Fibroblast of lung (primary cell): Measurements from ENCODE around the gene TIGD6.

Source experiments
- CTCF ChIP-seq, 2 donors: IDR thresholded peaks in 1 of 2; conservative IDR thresholded peaks in 1 of 2; 1 replicate in 1 of 2; 2 replicates in 1 of 2; pipeline ENCODE4 v1.5.1; 2011 to 2012; ENCODE audit warnings: low read length in 2 of 2, control low read depth in 1 of 2, inconsistent platforms in 1 of 2, low read depth in 1 of 2, mild to moderate bottlenecking in 1 of 2
- EZH2 ChIP-seq: IDR thresholded peaks from 2 replicates; pipeline ENCODE4 v1.5.1; 2012; ENCODE audit warnings: low read length, control low read depth, mild to moderate bottlenecking; ENCODE audit errors: missing control alignments

DNA sequence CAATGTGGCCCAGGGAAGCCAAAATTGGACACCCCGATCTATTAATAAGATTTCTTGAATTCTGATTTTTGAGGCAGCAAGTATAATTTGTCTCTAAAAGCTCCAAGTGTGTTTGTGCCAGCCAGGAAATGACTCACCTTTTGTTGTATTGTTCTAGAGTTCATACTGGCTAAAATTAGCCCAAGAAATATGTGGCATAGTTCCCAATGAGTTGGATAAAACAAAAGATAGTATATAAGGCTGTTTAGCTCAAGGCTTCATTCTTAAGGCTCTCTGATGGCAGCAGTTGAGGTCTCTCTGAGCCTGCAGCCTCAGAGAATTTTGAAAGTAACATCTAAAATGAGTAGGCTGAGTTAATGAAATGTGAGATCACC, 21.7 kb upstream of the TIGD6 start:
- TF ChIP-seq CTCF (conservative IDR thresholded peaks at IDR 0.05 in 1 of 2, IDR thresholded peaks at IDR 0.05 in 1 of 2; ENCODE audit: low read depth in 1 of 2, low read length in 2 of 2): no peak
- TF ChIP-seq EZH2: no peak
